ENCODE data around the gene TRIM60. TPM values are rescaled to one million over a fixed set of nuclear protein-coding genes. Genes with fewer than 3 reads are reported as not detected.
"Not testable (repeated sequence)": the region's sequence is repeated elsewhere in the genome, so short reads cannot be mapped to it uniquely, and the experiment has no call there.

The TRIM60 gene
- total RNA-seq, 2 donors from 2014 or later: not detected

DNA sequence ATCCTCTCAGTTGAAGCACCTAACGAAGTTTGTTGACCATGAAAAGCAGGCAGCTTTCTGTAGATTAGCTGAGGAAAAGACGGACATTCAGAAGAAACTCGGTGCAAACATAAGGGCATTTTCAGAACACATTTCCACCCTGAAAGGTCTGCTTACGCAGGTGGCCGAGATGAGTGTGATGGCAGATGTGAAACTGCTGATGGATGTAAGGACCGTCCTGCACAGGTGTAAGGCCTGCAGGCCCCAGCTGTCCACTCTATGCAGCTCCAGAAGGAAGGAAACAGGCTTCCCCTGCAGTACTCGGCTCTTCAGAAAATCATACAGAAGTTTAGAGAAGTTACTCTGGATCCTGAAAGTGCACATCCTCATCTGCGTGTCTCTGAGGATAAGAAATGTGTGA lies 20.8 kb upstream of the TRIM60 start:
- Mint-ChIP-seq H3K27me3 (ENCODE audit: low read depth) (peaks cover 39% of the 10 kb centered on the region), H3K9me3 (no peaks in the 10 kb centered on the region), H3K4me1 (ENCODE audit: low read depth) (peaks cover 13% of the 10 kb centered on the region), H3K36me3 (ENCODE audit: insufficient read depth in 2 of 2) (no peaks in the 10 kb centered on the region), H3K4me3 (no peak overlapping the region), H3K27ac (no peak overlapping the region)
- ATAC-seq (replicated peaks in 1 of 2) (no peak), DNase-seq (no peak)

DNA sequence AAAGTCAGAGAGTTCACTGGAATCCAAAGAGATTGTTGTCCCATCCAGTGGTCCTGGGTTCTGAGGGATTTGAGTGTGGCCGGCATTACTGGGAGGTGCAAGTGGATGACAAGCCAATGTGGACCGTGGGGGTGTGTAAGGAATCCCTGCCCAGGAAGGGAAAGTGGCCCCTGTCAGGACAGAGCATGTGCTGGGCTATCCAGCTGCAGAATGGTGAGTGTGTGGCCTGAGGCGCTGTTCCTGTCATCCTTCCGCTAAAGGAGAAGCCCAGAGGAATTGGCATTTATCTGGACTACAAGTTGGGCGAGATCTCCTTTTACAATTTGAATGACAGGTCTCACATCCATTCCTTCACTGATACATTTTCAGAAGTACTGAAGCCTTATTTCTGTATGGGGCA lies 20.4 kb upstream of the TRIM60 start:
- Mint-ChIP-seq H3K27me3 (ENCODE audit: low read depth) (peaks cover 39% of the 10 kb centered on the region), H3K4me1 (ENCODE audit: low read depth) (peaks cover 13% of the 10 kb centered on the region), H3K27ac (no peak overlapping the region), H3K36me3 (ENCODE audit: insufficient read depth in 2 of 2) (no peaks in the 10 kb centered on the region), H3K4me3 (no peak overlapping the region), H3K9me3 (no peaks in the 10 kb centered on the region)
- ATAC-seq (replicated peaks in 1 of 2): no peak
- no peak for DNase-seq

GRCh38 chr4:165013691-165014090 lies 18.1 kb upstream of the TRIM60 start:
- DNase-seq: no peak
- H3K27ac Mint-ChIP-seq: no peak overlapping the region
- H3K27me3 Mint-ChIP-seq (ENCODE audit: low read depth): peaks cover 31% of the 10 kb centered on the region
- no peaks in the 10 kb centered on the region for H3K9me3 Mint-ChIP-seq
- H3K4me1 Mint-ChIP-seq (ENCODE audit: low read depth): peaks cover 13% of the 10 kb centered on the region
- no peaks in the 10 kb centered on the region for H3K36me3 Mint-ChIP-seq (ENCODE audit: insufficient read depth in 2 of 2)
- H3K4me3 Mint-ChIP-seq: no peak overlapping the region
- no peak for ATAC-seq (replicated peaks in 1 of 2)

- Mint-ChIP-seq H3K9me3 (no peaks in the 10 kb centered on the region), H3K27ac (no peak overlapping the region), H3K4me1 (ENCODE audit: low read depth) (no peaks in the 10 kb centered on the region), H3K27me3 (ENCODE audit: low read depth) (peaks cover 10% of the 10 kb centered on the region), H3K36me3 (ENCODE audit: insufficient read depth in 2 of 2) (no peaks in the 10 kb centered on the region), H3K4me3 (no peak overlapping the region)
- DNase-seq (no peak), ATAC-seq (replicated peaks in 1 of 2) (peak; percentile 20 to 44)
Observed at GRCh38 chr4:165016971-165017370, 14.8 kb upstream of the TRIM60 start.

GRCh38 chr4:165019995-165020394 lies 11.8 kb upstream of the TRIM60 start:
- H3K4me1 Mint-ChIP-seq (ENCODE audit: low read depth): not testable (repeated sequence)

DNA sequence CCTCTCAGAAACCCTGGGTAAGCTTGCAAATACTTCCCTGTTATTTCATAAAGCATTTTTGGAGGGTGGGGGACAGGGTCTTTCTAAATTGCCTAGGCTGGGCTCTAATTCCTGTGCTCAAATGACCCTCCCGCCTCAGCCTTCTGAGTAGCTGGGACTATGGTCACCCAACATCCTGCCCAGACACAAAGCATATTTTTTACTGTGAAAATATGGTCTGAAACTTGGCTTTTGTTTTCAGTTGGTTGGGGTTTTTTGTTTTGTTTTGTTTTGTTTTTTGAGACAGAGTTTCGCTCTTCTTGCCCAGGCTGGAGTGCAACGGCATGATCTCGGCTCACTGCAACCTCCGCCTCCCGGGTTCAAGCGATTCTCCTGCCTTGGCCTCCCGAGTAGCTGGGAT lies 6.0 kb upstream of the TRIM60 start:
- H3K9me3 Mint-ChIP-seq; H3K36me3 Mint-ChIP-seq (ENCODE audit: insufficient read depth in 2 of 2); DNase-seq; H3K4me3 Mint-ChIP-seq; H3K27me3 Mint-ChIP-seq (ENCODE audit: low read depth); H3K4me1 Mint-ChIP-seq (ENCODE audit: low read depth); H3K27ac Mint-ChIP-seq; ATAC-seq (replicated peaks in 1 of 2): not testable (repeated sequence)

More at GRCh38 chr4:165019995-165020394, 11.8 kb upstream of the TRIM60 start:
- H3K27ac Mint-ChIP-seq; ATAC-seq (replicated peaks in 1 of 2); DNase-seq; H3K4me3 Mint-ChIP-seq; H3K36me3 Mint-ChIP-seq (ENCODE audit: insufficient read depth in 2 of 2); H3K27me3 Mint-ChIP-seq (ENCODE audit: low read depth); H3K9me3 Mint-ChIP-seq: not testable (repeated sequence)

- ATAC-seq (replicated peaks in 1 of 2) (no peak), DNase-seq (no peak)
- no peaks in the 10 kb centered on the region for H3K36me3 Mint-ChIP-seq (ENCODE audit: insufficient read depth in 2 of 2)
- no peak overlapping the region for H3K4me3 Mint-ChIP-seq
- H3K4me1 Mint-ChIP-seq (ENCODE audit: low read depth): no peaks in the 10 kb centered on the region
- no peak overlapping the region for H3K27ac Mint-ChIP-seq
- H3K9me3 Mint-ChIP-seq: no peaks in the 10 kb centered on the region
- peaks cover 8% of the 10 kb centered on the region for H3K27me3 Mint-ChIP-seq (ENCODE audit: low read depth)
Observed at GRCh38 chr4:165027762-165028402, 3.9 kb upstream of the TRIM60 start.

DNA sequence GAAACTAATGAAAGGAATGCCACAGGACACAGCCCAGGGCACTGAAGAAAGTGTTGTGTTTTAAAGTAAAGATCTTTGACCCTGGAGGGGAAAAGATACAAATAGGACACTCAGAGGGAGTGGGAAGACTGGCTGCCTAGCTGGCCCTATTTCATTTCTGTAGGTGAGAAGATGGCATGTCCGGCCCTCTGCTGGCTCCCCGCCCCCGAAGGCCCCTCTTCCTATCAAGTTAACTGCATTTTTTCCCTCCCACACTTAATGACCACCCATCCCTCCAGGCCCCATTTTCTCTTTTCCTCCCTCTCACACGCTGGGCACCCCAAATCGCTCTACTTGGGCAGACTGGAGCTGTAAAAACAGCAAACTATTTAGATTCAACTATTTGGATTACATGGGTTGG lies 16.4 kb downstream of the TRIM60 start:
- H3K36me3 Mint-ChIP-seq (ENCODE audit: insufficient read depth in 2 of 2): no peaks in the 10 kb centered on the region
- H3K4me1 Mint-ChIP-seq (ENCODE audit: low read depth): no peaks in the 10 kb centered on the region
- no peak overlapping the region for H3K4me3 Mint-ChIP-seq
- H3K27ac Mint-ChIP-seq: no peak overlapping the region
- no peak for ATAC-seq (replicated peaks in 1 of 2)
- H3K9me3 Mint-ChIP-seq: no peaks in the 10 kb centered on the region
- DNase-seq: no peak
- peaks cover 8% of the 10 kb centered on the region for H3K27me3 Mint-ChIP-seq (ENCODE audit: low read depth)

- DNase-seq: no peak
- Mint-ChIP-seq H3K27me3 (ENCODE audit: low read depth) (no peaks in the 10 kb centered on the region), H3K4me1 (ENCODE audit: low read depth) (no peaks in the 10 kb centered on the region), H3K36me3 (ENCODE audit: insufficient read depth in 2 of 2) (no peaks in the 10 kb centered on the region), H3K27ac (no peak overlapping the region), H3K9me3 (no peaks in the 10 kb centered on the region), H3K4me3 (no peak overlapping the region)
- ATAC-seq (replicated peaks in 1 of 2): no peak
Observed at GRCh38 chr4:165052627-165053026, 20.8 kb downstream of the TRIM60 start.

DNA sequence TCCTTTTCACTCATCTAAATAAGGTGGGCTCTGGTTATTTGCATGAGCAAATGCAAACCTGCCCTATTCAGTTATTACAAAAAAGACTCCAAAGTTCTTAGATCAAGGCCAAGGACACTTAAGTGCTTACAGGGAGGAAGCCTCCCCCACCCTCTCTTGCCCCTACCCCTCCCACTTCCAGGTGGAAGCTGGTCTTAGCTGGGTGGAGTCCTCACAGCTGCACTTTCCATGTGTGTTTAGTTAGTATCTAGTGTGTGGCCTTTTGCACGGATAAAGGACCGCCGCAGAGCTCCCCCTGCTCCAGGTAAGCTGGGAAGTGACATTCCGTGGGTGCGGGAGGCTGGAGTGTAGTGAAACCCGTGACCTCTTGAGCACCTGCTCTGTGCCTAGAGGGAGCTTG lies 21.8 kb downstream of the TRIM60 start, which contains the start of gene TRIM75:
Gene TRIM75 (plus strand): TSS at position 222 of the 400 bp plus-strand sequence. CDS start 5,282 bp downstream, outside the sequence.
- ATAC-seq (replicated peaks in 1 of 2) (no peak), DNase-seq (no peak)
- Mint-ChIP-seq H3K9me3 (no peaks in the 10 kb centered on the region), H3K27me3 (ENCODE audit: low read depth) (no peaks in the 10 kb centered on the region), H3K27ac (no peak within 1 kb of the TSS), H3K36me3 (ENCODE audit: insufficient read depth in 2 of 2) (no peaks in the 10 kb centered on the region), H3K4me1 (ENCODE audit: low read depth) (no peaks in the 10 kb centered on the region), H3K4me3 (no peak within 1 kb of the TSS)

- Mint-ChIP-seq H3K4me1 (ENCODE audit: low read depth) (no peaks in the 10 kb centered on the region), H3K27ac (no peak overlapping the region), H3K36me3 (ENCODE audit: insufficient read depth in 2 of 2) (no peaks in the 10 kb centered on the region), H3K9me3 (no peaks in the 10 kb centered on the region), H3K4me3 (no peak overlapping the region), H3K27me3 (ENCODE audit: low read depth) (no peaks in the 10 kb centered on the region)
- no peak for ATAC-seq (replicated peaks in 1 of 2)
- DNase-seq: no peak
Observed at GRCh38 chr4:165055601-165056000, 23.8 kb downstream of the TRIM60 start.

DNA sequence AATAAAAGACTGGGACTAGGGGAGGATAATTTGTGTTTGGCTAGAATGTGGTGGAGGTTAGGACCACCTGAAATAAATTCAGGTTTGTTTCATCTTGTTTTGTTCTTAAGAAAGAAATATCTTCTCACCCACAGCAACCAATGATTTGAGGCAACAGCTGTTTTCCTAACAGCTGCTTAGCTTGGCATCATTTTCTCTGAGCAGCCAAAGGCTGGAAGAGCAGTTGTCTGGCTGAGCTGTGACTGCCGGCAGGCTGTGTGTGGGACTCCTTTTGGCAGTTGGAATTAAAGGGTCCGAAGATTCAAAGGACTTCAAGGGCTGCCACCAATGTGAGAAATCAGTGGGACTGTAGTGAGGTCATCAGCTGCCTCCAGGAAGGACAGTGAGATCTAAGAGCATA lies 26.9 kb downstream of the TRIM60 start:
- H3K4me3 Mint-ChIP-seq: no peak overlapping the region
- no peaks in the 10 kb centered on the region for H3K36me3 Mint-ChIP-seq (ENCODE audit: insufficient read depth in 2 of 2)
- no peak overlapping the region for H3K27ac Mint-ChIP-seq
- H3K9me3 Mint-ChIP-seq: no peaks in the 10 kb centered on the region
- H3K27me3 Mint-ChIP-seq (ENCODE audit: low read depth): no peaks in the 10 kb centered on the region
- DNase-seq: no peak
- no peaks in the 10 kb centered on the region for H3K4me1 Mint-ChIP-seq (ENCODE audit: low read depth)
- ATAC-seq (replicated peaks in 1 of 2): no peak

GRCh38 chr4:165059386-165059785 lies 27.6 kb downstream of the TRIM60 start:
- no peaks in the 10 kb centered on the region for H3K27me3 Mint-ChIP-seq (ENCODE audit: low read depth)
- no peaks in the 10 kb centered on the region for H3K9me3 Mint-ChIP-seq
- no peak overlapping the region for H3K27ac Mint-ChIP-seq
- H3K36me3 Mint-ChIP-seq (ENCODE audit: insufficient read depth in 2 of 2): no peaks in the 10 kb centered on the region
- DNase-seq (no peak), ATAC-seq (replicated peaks in 1 of 2) (no peak)
- H3K4me3 Mint-ChIP-seq: no peak overlapping the region
- no peaks in the 10 kb centered on the region for H3K4me1 Mint-ChIP-seq (ENCODE audit: low read depth)

DNA sequence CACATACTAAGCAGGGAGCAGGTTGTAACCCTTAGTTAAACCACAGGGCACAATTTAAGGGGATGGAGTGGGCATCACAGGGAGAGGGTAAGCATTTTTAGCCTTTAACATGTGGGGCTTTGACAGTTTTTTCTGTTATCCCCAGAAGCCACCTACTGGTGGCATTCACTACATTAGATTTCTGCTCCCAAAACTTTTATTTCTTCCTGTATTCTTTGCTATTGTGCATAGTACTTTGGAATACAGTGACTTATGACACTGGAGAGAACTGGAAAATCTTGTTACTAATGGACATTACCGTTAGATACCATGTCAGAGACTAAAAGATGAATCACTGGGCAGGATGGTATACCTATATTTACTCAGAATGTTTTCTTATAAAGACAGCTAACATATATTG lies 29.1 kb downstream of the TRIM60 start:
- H3K27me3 Mint-ChIP-seq (ENCODE audit: low read depth): no peaks in the 10 kb centered on the region
- ATAC-seq (replicated peaks in 1 of 2): no peak
- no peaks in the 10 kb centered on the region for H3K4me1 Mint-ChIP-seq (ENCODE audit: low read depth)

More for the DNA sequence above, 29.1 kb downstream of the TRIM60 start:
- Mint-ChIP-seq H3K4me3 (no peak overlapping the region), H3K27ac (no peak overlapping the region), H3K9me3 (no peaks in the 10 kb centered on the region), H3K36me3 (ENCODE audit: insufficient read depth in 2 of 2) (no peaks in the 10 kb centered on the region)
- no peak for DNase-seq
